HepG2 (cell line): ENCODE results near the gene ASPM.

Source experiments
- ESRRA ChIP-seq: sonication (generic); formaldehyde crosslinking; IDR thresholded peaks from 2 replicates; pipeline ENCODE4 v1.5.1; 2020; ENCODE audit warnings: mild to moderate bottlenecking, low read depth, missing genetic modification reagents
- FIP1L1 ChIP-seq: fragments of 200-400 bp; formaldehyde crosslinking; IDR thresholded peaks from 2 replicates; pipeline ENCODE4 v1.6.1; 2018; ENCODE audit warnings: low read depth, mild to moderate bottlenecking, low read length, moderate library complexity, borderline replicate concordance; ENCODE audit not compliant: insufficient read depth
- NFE2L1 ChIP-seq: sonication (generic); formaldehyde crosslinking; IDR thresholded peaks from 2 replicates; pipeline ENCODE4 v1.4.0; 2020; ENCODE audit warnings: missing genetic modification reagents, mild to moderate bottlenecking, borderline replicate concordance
- TP53 ChIP-seq: sonication (generic); formaldehyde crosslinking; conservative IDR thresholded peaks from 2 replicates; pipeline ENCODE4 v1.4.0; 2020; ENCODE audit warnings: missing genetic modification reagents
- ZNF274 ChIP-seq: sonication (generic); formaldehyde crosslinking; IDR thresholded peaks from 2 replicates; pipeline ENCODE4 v1.5.1; 2020; ENCODE audit warnings: mild to moderate bottlenecking, missing genetic modification reagents
- TF ChIP-seq, protein P1 (sequence below): sonication (generic); formaldehyde crosslinking; IDR thresholded peaks from 2 replicates; pipeline ENCODE4 v1.4.0; 2020; ENCODE audit warnings: low read depth, missing genetic modification reagents
- TF ChIP-seq, protein P2 (sequence below): sonication (generic); formaldehyde crosslinking; IDR thresholded peaks from 2 replicates; pipeline ENCODE4 v1.9.0; 2021; ENCODE audit warnings: missing genetic modification reagents, mild to moderate bottlenecking, borderline replicate concordance

DNA sequence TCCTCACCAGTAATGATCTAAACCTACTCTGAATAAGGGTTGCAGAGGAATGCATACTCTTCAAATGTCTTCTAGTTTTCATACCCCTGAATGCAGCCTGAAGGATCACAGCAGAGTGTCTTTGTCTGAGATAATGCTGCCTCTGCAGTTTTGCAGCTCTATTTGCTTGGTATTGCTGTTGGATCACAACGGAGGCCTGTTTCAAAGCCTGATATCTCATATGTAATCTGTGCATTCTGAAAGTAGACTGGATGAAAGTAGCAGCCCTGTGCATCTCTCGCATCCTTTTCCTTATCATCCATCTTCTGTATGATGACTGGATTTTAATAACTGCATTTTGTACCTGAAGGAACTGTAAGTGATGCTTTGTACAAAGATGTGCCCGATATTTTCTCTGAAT lies 44.5 kb downstream of the ASPM start:
- TF ChIP-seq ZNF274 (no peak), TP53 (no peak), ESRRA (CRISPR knock-in tag) (no peak), FIP1L1 (no peak), NFE2L1 (no peak)
- TF ChIP-seq, protein P1, sequence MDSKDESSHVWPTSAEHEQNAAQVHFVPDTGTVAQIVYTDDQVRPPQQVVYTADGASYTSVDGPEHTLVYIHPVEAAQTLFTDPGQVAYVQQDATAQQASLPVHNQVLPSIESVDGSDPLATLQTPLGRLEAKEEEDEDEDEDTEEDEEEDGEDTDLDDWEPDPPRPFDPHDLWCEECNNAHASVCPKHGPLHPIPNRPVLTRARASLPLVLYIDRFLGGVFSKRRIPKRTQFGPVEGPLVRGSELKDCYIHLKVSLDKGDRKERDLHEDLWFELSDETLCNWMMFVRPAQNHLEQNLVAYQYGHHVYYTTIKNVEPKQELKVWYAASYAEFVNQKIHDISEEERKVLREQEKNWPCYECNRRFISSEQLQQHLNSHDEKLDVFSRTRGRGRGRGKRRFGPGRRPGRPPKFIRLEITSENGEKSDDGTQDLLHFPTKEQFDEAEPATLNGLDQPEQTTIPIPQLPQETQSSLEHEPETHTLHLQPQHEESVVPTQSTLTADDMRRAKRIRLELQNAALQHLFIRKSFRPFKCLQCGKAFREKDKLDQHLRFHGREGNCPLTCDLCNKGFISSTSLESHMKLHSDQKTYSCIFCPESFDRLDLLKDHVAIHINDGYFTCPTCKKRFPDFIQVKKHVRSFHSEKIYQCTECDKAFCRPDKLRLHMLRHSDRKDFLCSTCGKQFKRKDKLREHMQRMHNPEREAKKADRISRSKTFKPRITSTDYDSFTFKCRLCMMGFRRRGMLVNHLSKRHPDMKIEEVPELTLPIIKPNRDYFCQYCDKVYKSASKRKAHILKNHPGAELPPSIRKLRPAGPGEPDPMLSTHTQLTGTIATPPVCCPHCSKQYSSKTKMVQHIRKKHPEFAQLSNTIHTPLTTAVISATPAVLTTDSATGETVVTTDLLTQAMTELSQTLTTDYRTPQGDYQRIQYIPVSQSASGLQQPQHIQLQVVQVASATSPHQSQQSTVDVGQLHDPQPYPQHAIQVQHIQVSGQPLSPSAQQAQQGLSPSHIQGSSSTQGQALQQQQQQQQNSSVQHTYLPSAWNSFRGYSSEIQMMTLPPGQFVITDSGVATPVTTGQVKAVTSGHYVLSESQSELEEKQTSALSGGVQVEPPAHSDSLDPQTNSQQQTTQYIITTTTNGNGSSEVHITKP (CRISPR knock-in tag) = no peak
- TF ChIP-seq, protein P2, sequence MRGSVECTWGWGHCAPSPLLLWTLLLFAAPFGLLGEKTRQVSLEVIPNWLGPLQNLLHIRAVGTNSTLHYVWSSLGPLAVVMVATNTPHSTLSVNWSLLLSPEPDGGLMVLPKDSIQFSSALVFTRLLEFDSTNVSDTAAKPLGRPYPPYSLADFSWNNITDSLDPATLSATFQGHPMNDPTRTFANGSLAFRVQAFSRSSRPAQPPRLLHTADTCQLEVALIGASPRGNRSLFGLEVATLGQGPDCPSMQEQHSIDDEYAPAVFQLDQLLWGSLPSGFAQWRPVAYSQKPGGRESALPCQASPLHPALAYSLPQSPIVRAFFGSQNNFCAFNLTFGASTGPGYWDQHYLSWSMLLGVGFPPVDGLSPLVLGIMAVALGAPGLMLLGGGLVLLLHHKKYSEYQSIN (CRISPR knock-in tag) = no peak
